Suprapubic skin (tissue), 4 donors: Measurements from ENCODE around the gene DCX.

ENCODE experiments used
- EP300 ChIP-seq: sonication (generic); formaldehyde crosslinking; IDR thresholded peaks from one replicate; pipeline ENCODE4 v1.6.1; 2017; ENCODE audit warnings: antibody characterized with exemption
- POLR2A ChIP-seq, 2 donors: fragments of 450-650 bp; IDR thresholded peaks; one replicate each; pipeline ENCODE4 v1.6.1; 2017; ENCODE audit warnings: antibody characterized with exemption in 2 of 2, mild to moderate bottlenecking in 2 of 2, moderate library complexity in 2 of 2
- POLR2AphosphoS5 ChIP-seq, 3 donors: sonication (generic); formaldehyde crosslinking; IDR thresholded peaks; one replicate each; pipeline ENCODE4 v1.6.1; 2017; ENCODE audit warnings: antibody characterized with exemption in 3 of 3
- TF ChIP-seq, protein P1 (sequence below), 2 donors: fragments of 200-600 bp in 1 of 2; fragments of 450-650 bp in 1 of 2; sonication (generic) in 1 of 2; IDR thresholded peaks; one replicate each; pipeline ENCODE4 v1.5.1; 2016 to 2019; ENCODE audit warnings: antibody characterized with exemption in 2 of 2, mild to moderate bottlenecking in 1 of 2, moderate library complexity in 1 of 2

DNA sequence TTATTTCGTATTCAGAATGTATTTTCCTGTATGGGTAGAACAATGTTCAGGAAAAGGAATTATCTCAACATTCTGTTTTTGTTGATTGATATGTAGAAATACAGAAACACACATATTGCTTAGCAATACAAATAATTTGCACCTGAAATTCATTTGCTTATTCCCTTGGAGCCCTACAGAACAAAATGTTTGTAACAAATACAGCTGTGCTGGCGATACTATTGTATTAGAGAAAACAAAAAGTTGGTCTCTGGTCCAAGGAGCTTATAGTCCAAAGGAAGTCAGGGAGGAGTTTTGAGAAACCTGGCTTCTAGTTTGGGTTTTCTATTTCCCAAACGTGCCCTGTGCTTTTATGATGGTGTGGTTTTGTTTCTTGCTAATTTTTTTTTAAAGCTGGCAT is 104.0 kb downstream of the DCX start:
- TF ChIP-seq POLR2AphosphoS5 (IDR thresholded peaks at IDR 0.05) = no peak
- TF ChIP-seq, protein P1, sequence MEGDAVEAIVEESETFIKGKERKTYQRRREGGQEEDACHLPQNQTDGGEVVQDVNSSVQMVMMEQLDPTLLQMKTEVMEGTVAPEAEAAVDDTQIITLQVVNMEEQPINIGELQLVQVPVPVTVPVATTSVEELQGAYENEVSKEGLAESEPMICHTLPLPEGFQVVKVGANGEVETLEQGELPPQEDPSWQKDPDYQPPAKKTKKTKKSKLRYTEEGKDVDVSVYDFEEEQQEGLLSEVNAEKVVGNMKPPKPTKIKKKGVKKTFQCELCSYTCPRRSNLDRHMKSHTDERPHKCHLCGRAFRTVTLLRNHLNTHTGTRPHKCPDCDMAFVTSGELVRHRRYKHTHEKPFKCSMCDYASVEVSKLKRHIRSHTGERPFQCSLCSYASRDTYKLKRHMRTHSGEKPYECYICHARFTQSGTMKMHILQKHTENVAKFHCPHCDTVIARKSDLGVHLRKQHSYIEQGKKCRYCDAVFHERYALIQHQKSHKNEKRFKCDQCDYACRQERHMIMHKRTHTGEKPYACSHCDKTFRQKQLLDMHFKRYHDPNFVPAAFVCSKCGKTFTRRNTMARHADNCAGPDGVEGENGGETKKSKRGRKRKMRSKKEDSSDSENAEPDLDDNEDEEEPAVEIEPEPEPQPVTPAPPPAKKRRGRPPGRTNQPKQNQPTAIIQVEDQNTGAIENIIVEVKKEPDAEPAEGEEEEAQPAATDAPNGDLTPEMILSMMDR (IDR thresholded peaks at IDR 0.05) = no peak
- no peak for TF ChIP-seq POLR2A (IDR thresholded peaks at IDR 0.05)
- no peak for TF ChIP-seq EP300
